HCT116 (cell line): Measurements from ENCODE around the gene ACTN2.

Source experiments
- CBX3 ChIP-seq: IDR thresholded peaks from 2 replicates; pipeline ENCODE4 v1.6.1; 2012; ENCODE audit warnings: low read depth
- EZH2 ChIP-seq: fragments of 200-600 bp; sonication (generic); IDR thresholded peaks from 2 replicates; pipeline ENCODE4 v1.6.1; 2017; ENCODE audit warnings: antibody characterized with exemption, mixed run types
- EZH2phosphoT487 ChIP-seq: fragments of 200-600 bp; IDR thresholded peaks from 2 replicates; pipeline ENCODE4 v1.6.1; 2018; ENCODE audit warnings: antibody characterized with exemption, borderline replicate concordance
- FOSL1 ChIP-seq: IDR thresholded peaks from 2 replicates; pipeline ENCODE4 v1.6.1; 2012; ENCODE audit warnings: low read depth
- POLR2A ChIP-seq: IDR thresholded peaks from 2 replicates; pipeline ENCODE4 v1.7.0; 2011; ENCODE audit warnings: borderline replicate concordance; ENCODE audit not compliant: insufficient read depth, insufficient read length; ENCODE audit errors: extremely low read depth
- SP1 ChIP-seq: IDR thresholded peaks from 2 replicates; pipeline ENCODE4 v1.6.1; 2012; ENCODE audit warnings: low read depth
- YY1 ChIP-seq: IDR thresholded peaks from 2 replicates; pipeline ENCODE4 v1.6.1; 2011; ENCODE audit warnings: low read length, low read depth, moderate library complexity, mild to moderate bottlenecking; ENCODE audit not compliant: insufficient replicate concordance; ENCODE audit errors: extremely low read depth
- TF ChIP-seq, protein P1 (sequence below), 3 experiments: fragments of 200-600 bp in 1 of 3; sonication (generic) in 1 of 3; IDR thresholded peaks in 2 of 3; conservative IDR thresholded peaks in 1 of 3; 2 replicates each; pipeline ENCODE4 v1.5.1; 2012 to 2017; ENCODE audit warnings: low read depth in 2 of 3, low read length in 2 of 3, antibody characterized with exemption in 1 of 3, borderline replicate concordance in 1 of 3, control low read depth in 1 of 3, mild to moderate bottlenecking in 1 of 3, mixed read lengths in 1 of 3, mixed run types in 1 of 3, moderate library complexity in 1 of 3; ENCODE audit not compliant: insufficient read depth in 1 of 3
- TF ChIP-seq, protein P2 (sequence below): IDR thresholded peaks from 2 replicates; pipeline ENCODE4 v1.6.1; 2012; ENCODE audit warnings: low read depth

- TF ChIP-seq, protein P1, sequence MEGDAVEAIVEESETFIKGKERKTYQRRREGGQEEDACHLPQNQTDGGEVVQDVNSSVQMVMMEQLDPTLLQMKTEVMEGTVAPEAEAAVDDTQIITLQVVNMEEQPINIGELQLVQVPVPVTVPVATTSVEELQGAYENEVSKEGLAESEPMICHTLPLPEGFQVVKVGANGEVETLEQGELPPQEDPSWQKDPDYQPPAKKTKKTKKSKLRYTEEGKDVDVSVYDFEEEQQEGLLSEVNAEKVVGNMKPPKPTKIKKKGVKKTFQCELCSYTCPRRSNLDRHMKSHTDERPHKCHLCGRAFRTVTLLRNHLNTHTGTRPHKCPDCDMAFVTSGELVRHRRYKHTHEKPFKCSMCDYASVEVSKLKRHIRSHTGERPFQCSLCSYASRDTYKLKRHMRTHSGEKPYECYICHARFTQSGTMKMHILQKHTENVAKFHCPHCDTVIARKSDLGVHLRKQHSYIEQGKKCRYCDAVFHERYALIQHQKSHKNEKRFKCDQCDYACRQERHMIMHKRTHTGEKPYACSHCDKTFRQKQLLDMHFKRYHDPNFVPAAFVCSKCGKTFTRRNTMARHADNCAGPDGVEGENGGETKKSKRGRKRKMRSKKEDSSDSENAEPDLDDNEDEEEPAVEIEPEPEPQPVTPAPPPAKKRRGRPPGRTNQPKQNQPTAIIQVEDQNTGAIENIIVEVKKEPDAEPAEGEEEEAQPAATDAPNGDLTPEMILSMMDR (IDR thresholded peaks at IDR 0.05 in 2 of 3, conservative IDR thresholded peaks at IDR 0.05 in 1 of 3; ENCODE audit: borderline replicate concordance in 1 of 3, insufficient read depth in 1 of 3, low read depth in 2 of 3, low read length in 2 of 3) = no peak
- TF ChIP-seq POLR2A (no peak), YY1 (no peak), EZH2 (no peak), CBX3 (no peak), FOSL1 (no peak), SP1 (no peak), EZH2phosphoT487 (no peak)
- TF ChIP-seq, protein P2, sequence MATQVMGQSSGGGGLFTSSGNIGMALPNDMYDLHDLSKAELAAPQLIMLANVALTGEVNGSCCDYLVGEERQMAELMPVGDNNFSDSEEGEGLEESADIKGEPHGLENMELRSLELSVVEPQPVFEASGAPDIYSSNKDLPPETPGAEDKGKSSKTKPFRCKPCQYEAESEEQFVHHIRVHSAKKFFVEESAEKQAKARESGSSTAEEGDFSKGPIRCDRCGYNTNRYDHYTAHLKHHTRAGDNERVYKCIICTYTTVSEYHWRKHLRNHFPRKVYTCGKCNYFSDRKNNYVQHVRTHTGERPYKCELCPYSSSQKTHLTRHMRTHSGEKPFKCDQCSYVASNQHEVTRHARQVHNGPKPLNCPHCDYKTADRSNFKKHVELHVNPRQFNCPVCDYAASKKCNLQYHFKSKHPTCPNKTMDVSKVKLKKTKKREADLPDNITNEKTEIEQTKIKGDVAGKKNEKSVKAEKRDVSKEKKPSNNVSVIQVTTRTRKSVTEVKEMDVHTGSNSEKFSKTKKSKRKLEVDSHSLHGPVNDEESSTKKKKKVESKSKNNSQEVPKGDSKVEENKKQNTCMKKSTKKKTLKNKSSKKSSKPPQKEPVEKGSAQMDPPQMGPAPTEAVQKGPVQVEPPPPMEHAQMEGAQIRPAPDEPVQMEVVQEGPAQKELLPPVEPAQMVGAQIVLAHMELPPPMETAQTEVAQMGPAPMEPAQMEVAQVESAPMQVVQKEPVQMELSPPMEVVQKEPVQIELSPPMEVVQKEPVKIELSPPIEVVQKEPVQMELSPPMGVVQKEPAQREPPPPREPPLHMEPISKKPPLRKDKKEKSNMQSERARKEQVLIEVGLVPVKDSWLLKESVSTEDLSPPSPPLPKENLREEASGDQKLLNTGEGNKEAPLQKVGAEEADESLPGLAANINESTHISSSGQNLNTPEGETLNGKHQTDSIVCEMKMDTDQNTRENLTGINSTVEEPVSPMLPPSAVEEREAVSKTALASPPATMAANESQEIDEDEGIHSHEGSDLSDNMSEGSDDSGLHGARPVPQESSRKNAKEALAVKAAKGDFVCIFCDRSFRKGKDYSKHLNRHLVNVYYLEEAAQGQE = no peak
Measured at GRCh38 chr1:236806634-236807033, 120.3 kb downstream of the ACTN2 start.
